Fibroblast of the conjunctiva (primary cell): ENCODE results near the gene MAJIN.

Source experiments
- DNase-seq: peaks from one replicate; pipeline ENCODE4 v3.0.0-alpha.2; 2010; ENCODE audit warnings: low read depth

The MAJIN gene

DNA sequence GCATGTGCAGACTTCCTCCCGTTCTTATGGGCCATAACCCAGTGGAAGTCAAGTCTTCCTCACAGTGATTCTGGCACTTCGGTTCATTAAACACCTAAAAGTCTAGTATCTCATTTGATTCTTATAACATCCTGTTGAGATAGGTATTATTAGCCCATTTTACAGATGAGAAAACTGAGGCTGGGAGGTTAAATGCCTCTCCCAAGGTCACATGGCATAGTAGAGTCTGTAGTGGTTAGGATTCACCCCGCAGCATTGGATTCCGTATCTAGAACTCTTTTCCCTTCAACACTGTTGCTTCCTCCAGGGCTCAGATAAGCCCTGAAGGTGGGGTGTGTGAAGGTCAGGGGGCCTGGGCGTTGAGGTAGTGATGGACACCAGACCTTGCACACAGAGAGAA, 39.6 kb downstream of the MAJIN start:
- no peak for DNase-seq

DNA sequence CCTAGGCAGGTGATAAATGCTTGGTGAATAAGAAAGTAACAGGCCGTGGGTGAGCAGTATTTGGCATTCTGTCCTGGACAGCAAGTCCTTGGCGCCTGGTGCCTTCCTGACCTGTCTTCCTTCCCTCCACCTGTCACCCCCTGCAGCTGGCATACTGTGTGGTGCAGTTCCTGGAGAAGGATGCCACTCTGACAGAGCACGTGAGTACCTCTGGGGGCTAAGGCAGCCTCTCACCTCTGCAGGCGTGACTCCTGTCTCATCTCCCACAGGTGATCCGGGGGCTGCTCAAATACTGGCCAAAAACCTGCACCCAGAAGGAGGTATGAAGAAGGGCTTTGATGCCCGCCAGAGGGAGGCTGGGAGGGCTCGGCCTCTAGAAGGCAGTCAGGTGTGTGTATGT, 40.6 kb downstream of the MAJIN start:
- no peak for DNase-seq

GRCh38 chr11:64930340-64930739, 41.6 kb downstream of the MAJIN start:
- DNase-seq = no peak

GRCh38 chr11:64929625-64930024, 42.3 kb downstream of the MAJIN start:
- no peak for DNase-seq

- DNase-seq = no peak
Observed at GRCh38 chr11:64928957-64929356, 43.0 kb downstream of the MAJIN start.

DNA sequence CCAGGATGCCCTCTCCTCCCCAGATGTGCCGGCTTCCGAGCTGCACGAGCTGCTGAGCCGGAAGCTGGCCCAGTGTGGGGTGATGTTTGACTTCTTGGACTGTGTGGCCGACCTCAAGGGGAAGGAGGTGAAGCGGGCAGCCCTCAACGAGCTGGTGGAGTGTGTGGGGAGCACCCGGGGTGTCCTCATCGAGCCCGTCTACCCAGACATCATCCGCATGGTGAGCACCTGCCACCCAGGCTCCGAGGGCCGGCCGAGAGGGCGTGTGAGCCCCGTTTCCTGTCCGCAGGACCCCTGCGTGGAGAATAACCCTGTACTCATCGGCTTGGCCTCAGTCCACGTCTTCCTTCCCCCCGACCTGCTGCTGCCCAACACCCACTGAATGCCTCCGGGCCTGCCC, 45.2 kb downstream of the MAJIN start:
- no peak for DNase-seq

DNA sequence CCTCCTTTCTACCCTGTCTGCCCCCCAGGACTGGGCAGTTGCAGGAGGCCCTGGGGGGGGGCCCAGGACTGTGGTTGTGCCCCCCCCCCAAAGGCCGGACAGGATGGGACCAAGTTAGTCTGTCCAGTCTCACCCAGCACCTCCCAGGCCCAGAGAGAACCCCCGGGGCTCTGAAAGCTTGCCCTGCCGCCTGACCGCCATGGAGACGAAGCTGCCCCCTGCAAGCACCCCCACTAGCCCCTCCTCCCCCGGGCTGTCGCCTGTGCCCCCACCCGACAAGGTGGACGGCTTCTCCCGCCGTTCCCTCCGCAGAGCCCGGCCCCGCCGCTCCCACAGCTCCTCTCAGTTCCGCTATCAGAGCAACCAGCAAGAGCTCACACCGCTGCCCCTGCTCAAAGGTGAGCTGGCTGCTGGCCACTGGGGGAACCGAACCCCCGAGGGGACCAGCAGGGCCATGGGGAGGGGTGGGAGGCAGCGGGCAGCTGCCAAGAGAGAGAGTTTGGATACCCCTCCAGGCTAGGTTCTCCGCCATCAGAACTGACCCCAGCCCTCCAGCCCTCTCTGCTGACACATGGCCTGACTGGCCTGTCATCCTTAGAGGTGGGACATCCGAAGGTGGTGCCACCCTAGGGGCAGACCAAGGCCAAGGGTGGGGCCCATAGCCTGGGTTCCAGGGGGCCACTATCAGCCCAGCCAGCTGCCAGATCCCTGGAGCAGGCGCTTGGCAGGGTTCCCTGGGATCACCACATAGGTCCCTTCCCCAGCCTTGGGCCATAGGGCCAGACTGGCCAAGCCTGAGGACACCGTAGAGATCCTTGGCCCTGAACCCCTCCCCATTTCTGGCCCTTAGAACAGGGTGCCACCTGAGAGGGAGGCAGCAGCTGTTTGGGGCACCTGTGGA, 46.1 kb downstream of the MAJIN start:
- no peak for DNase-seq

DNA sequence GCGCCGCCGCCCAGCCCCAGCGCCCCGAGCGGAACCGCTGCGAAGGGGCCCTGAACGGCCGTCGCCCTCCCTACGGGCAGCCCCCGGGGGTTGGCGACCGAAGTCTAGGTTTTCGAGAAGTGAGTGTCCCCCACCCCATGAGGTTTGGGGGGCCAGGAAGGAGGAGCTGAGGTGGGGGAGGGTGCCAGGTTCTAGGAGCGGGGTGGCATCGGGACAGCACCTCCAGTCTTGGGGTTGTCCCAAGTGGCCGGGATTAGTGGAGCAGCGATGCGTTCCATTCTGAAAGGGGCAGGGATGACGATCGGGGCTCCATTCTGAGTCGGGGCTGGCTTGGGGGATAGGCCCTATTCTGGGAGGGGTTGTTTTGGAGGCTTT, 47.0 kb downstream of the MAJIN start:
- DNase-seq = no peak

DNA sequence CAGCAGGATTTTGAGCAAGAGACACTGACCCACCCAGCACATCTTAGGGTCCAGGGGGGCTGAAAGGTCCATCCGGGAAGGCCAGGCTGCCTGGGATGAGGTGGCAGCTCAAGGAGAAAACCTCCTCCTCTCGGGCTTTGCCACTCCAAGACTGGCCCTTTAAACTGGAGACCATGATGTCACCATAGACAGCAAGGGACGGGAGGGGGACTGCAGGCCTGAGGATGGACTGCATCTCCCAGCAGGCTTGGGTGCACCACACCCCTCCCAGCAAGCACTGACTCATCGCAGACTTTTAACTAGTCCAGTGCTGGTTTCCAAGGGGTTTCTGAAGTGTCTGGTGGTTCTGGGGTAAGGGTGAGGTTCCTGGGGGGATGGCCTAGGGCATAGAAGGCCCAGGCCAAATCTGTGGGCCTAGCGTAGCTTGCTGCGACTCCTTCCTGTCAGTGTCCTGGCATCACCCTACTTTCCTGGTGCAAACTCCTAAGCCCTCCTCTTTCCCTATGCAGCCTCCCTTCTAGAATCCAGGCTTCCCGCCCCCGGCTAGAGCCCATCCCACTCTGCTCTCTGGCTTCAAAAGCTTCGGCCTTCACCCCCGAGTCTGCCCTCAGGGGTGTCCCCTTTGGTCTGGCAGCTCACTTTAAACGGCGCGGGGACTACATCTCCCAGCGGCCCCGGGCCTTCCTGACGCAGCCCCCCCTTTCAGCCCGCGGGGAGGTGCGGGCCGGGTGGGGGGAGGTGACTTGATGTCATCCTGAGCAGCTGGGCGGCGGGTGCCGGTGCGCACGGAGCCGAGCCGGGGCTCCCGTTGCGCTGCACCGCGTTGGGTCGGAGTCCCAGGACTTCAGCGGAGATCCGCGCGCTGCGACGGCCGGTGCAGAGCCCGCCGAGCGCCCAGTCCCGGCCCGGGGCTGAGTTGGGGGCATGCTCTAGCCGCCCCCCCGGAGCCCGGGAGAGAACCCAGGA, 47.7 kb downstream of the MAJIN start, which contains the start of gene PPP2R5B:
TSS of gene PPP2R5B (plus strand) at position 746 of the 966 bp plus-strand sequence. CDS start 1,046 bp downstream, outside the sequence.
- peak; percentile 93 for DNase-seq

GRCh38 chr11:64923151-64923661, 48.7 kb downstream of the MAJIN start:
- no peak for DNase-seq

DNA sequence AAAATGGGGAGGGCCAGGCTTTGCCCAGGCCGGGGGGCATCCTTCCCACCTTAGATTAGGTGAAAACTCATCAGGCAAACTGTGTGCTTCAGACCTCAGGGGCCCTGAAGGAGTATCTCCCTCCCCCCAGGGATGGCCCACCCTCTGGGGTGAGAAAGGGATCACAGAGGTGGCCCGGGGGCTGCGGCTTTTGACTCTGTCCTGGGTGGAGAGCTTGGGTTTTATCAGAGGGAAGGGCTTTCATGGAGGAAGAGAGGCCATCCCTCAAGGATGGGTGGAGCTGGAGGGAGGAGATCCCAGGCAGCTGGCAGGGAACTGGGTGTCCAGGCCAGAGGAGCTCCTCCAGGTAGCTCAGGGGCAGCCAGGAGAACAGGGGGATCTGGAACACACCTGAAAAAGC, 50.5 kb downstream of the MAJIN start:
- no peak for DNase-seq

DNA sequence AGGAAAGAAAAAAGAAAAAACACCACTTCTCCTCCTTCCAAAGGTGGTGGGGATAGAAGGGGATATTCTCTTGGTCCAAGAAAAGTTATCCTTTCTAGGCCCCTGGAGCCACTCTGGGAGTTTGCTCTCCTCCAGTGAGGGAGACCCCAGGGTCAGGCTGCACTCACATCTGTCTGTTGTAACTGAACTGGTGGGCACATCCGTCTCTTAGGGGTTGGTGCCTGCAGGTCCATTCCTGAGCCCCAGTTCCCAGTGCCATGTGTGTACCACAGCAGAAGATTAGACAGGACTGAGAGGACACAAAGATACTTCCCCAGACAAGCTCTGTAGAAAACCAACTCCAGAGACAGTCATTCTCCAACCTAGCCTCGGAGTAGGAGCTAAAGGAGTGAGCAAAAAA, 51.8 kb downstream of the MAJIN start:
- no peak for DNase-seq

- no peak for DNase-seq
Observed at GRCh38 chr11:64919627-64920026, 52.3 kb downstream of the MAJIN start.

DNA sequence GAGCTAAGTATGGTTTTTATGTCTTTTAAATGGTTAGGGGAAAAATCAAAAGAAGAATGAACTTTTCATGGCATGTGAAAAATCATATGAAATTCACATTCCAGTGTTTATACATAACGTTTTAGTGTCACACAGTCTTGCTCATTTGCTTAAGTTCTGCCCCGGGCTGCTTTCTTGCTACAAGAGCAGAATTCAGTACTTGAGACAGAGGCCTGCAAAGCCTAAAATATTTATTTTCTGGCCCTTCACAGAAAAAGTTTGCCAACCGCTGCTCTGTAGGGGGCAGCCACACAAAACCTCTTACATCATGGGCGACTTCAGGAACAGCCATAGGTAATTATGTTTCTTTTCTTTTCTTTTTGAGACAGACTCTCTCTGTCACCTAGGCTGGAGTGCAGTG, 53.9 kb downstream of the MAJIN start:
- DNase-seq = peak; percentile 21

- no peak for DNase-seq
Observed at GRCh38 chr11:64917663-64917995, 54.3 kb downstream of the MAJIN start.

- DNase-seq = peak; percentile 99
Observed at GRCh38 chr11:64916775-64917662, 54.9 kb downstream of the MAJIN start, which contains the start of gene ATG2A. TSS of gene ATG2A (minus strand) at chr11:64917209. CDS start at chr11:64917135, 74 bp downstream.

GRCh38 chr11:64916040-64916774, 55.7 kb downstream of the MAJIN start:
- DNase-seq = no peak

- DNase-seq = no peak
Observed at GRCh38 chr11:64915376-64915887, 56.5 kb downstream of the MAJIN start.

- no peak for DNase-seq
Observed at GRCh38 chr11:64914123-64914522, 57.8 kb downstream of the MAJIN start.

- no peak for DNase-seq
Observed at GRCh38 chr11:64913171-64913727, 58.7 kb downstream of the MAJIN start.
